Adrenal gland (tissue), 12 donors: ENCODE results near the gene PCDH9. TPM values are rescaled to one million over a fixed set of nuclear protein-coding genes. Genes with fewer than 3 reads are reported as not detected.
A peak's percentile ranks its signal among the peaks of the same experiment; 100 is the strongest.

Experiments
- DNase-seq, 7 donors: peaks; one replicate each; pipeline ENCODE4 v3.0.0-alpha.2; 2019 to 2020
- H3K27ac ChIP-seq, 5 donors: fragments of 200-600 bp; sonication (generic) in 4 of 5; 1 replicate in 3 of 5; 2 replicates in 2 of 5; pipeline versions ENCODE4 v1.5.1 to v1.8.0; 2016 to 2020; ENCODE audit warnings: mild to moderate bottlenecking in 1 of 5
- H3K27me3 ChIP-seq: fragments of 200-600 bp; 2 replicates; pipeline ENCODE4 v1.8.0; 2021
- H3K36me3 ChIP-seq, 2 donors: fragments of 200-600 bp; replicated peaks in 1 of 2; 1 replicate in 1 of 2; 2 replicates in 1 of 2; pipeline versions ENCODE4 v1.5.1 to v1.8.0; 2018 to 2022
- H3K4me1 ChIP-seq, 2 donors: fragments of 200-600 bp; replicated peaks in 1 of 2; 1 replicate in 1 of 2; 2 replicates in 1 of 2; pipeline versions ENCODE4 v1.5.1 to v1.8.0; 2018 to 2021
- H3K4me3 ChIP-seq, 4 donors: fragments of 200-600 bp; sonication (generic) in 3 of 4; one replicate each; pipeline ENCODE4 v1.5.1; 2016 to 2018
- H3K9me3 ChIP-seq, 3 donors: fragments of 200-600 bp; sonication (generic) in 1 of 3; replicated peaks in 1 of 3; 1 replicate in 2 of 3; 2 replicates in 1 of 3; pipeline versions ENCODE4 v1.5.1 to v1.8.0; 2016 to 2021
- CTCF ChIP-seq, 6 experiments: fragments of 450-650 bp in 4 of 6; fragments of 200-600 bp in 2 of 6; sonication (generic) in 1 of 6; IDR thresholded peaks; 1 replicate in 5 of 6; 2 replicates in 1 of 6; pipeline versions ENCODE4 v1.5.1 to v1.8.0; 2016 to 2021; ENCODE audit warnings: antibody characterized with exemption in 6 of 6, mild to moderate bottlenecking in 2 of 6, moderate library complexity in 1 of 6
- POLR2A ChIP-seq, 2 donors: fragments of 450-650 bp; IDR thresholded peaks; one replicate each; pipeline ENCODE4 v1.6.1; 2017; ENCODE audit warnings: antibody characterized with exemption in 2 of 2, mild to moderate bottlenecking in 2 of 2, moderate library complexity in 1 of 2
- WGBS, 4 donors: extraction: QIAGEN DNeasy Blood & Tissue Kit in 2 of 4; methylation state at CpG; one replicate each; pipeline versions ENCODE4 v1.1.5 to v1.1.7; 2013 to 2017; 5-methylcytosine and 5-hydroxymethylcytosine counted together
- intact Hi-C, 2 donors: fragments of 100-400 bp; cut with DNase I; formaldehyde crosslinking; loops; one replicate each; pipeline versions ENCODE4 v1.14.1 to v1.15.0; 2022 to 2023
- polyA plus RNA-seq, 3 donors: library from polyadenylated mRNA; stranded (reverse); fragments of 200-250 nt in 2 of 3; fragments of 350-450 nt in 1 of 3; fragmentation: Illumina TruSeq in 1 of 3; extraction: RNeasy Lipid Tissue Mini Kit (QIAGEN cat#74804) in 1 of 3; gene quantifications; one replicate each; pipeline ENCODE4 v1.2.3, GENCODE V29; 2013 to 2014
- total RNA-seq, 9 donors: library from RNA; depleted of rRNA in 4 of 9; stranded (reverse); fragments of >200 nt in 4 of 9; fragments of 120-200 nt in 1 of 9; fragmentation: NEBNext Ultra II Directional in 1 of 9; extraction: Animal tissue kit (Norgen Biotek cat#: 25700) in 1 of 9; gene quantifications; one replicate each; pipeline versions ENCODE4 v1.1.0 to v1.2.4, GENCODE V29; 2013 to 2023
- donor health status: healthy with polysubstance abuse.
- donor health status: Bipolar disorder and iron deficiency.
- donor health status: DM: yes; HTN: yes; CAD: no.
- donor health status: DM: no; HTN: no; CAD: no.
- donor health status: DM: no; HTN: no; CAD: no.
- donor health status: DM: yes; HTN: yes; CAD: no.

The PCDH9 gene
- total and polyA plus RNA-seq, 12 donors = 0.71 to 10.9 (median 3.6) TPM

- TF ChIP-seq POLR2A (IDR thresholded peaks at IDR 0.05) = no peak
- TF ChIP-seq CTCF (IDR thresholded peaks at IDR 0.05) = no peak
- H3K9me3 ChIP-seq = no peaks in the 10 kb centered on the region
- no peak overlapping the region for H3K27ac ChIP-seq
- H3K27me3 ChIP-seq = no peaks in the 10 kb centered on the region
- no peak overlapping the region for H3K4me3 ChIP-seq
- intact Hi-C loops = no loop called here
- H3K4me1 ChIP-seq = no peaks in the 10 kb centered on the region
- no peak for DNase-seq
- WGBS, 4 donors = 84 to 87% (median 86%) methylated on average over 5 of the region's 5 CpGs
- H3K36me3 ChIP-seq = no peaks in the 10 kb centered on the region
Observed at GRCh38 chr13:67001363-67001762, 228.8 kb downstream of the PCDH9 start.

GRCh38 chr13:66996503-66996902 lies 233.6 kb downstream of the PCDH9 start:
- 82 to 92% (median 88%) methylated on average over 1 of the region's 1 CpG for WGBS, 4 donors
- DNase-seq = no peak
- peaks cover 0 to 8% of the 10 kb centered on the region in 2 donors for H3K4me1 ChIP-seq
- H3K9me3 ChIP-seq = no peaks in the 10 kb centered on the region
- no peak overlapping the region for H3K27ac ChIP-seq
- H3K4me3 ChIP-seq = no peak overlapping the region
- intact Hi-C loops = no loop called here
- no peaks in the 10 kb centered on the region for H3K27me3 ChIP-seq
- no peaks in the 10 kb centered on the region for H3K36me3 ChIP-seq
- TF ChIP-seq CTCF (IDR thresholded peaks at IDR 0.05) (no peak), POLR2A (IDR thresholded peaks at IDR 0.05) (no peak)

- WGBS, 4 donors = 44 to 52% (median 48%) methylated on average over 5 of the region's 5 CpGs
- DNase-seq = no peak
- intact Hi-C loops = no loop called here
- H3K27me3 ChIP-seq = no peaks in the 10 kb centered on the region
- TF ChIP-seq CTCF (IDR thresholded peaks at IDR 0.05) = no peak
- no peak for TF ChIP-seq POLR2A (IDR thresholded peaks at IDR 0.05)
- H3K27ac ChIP-seq = no peak overlapping the region
- peak overlapping the region in 1 of 4 donors; percentile 43 for H3K4me3 ChIP-seq
- no peaks in the 10 kb centered on the region for H3K36me3 ChIP-seq
- peaks cover 0 to 8% of the 10 kb centered on the region in 2 donors for H3K4me1 ChIP-seq
- H3K9me3 ChIP-seq = no peaks in the 10 kb centered on the region
Observed at GRCh38 chr13:66995203-66995611, 234.9 kb downstream of the PCDH9 start.

GRCh38 chr13:66994517-66995202 lies 235.5 kb downstream of the PCDH9 start:
- Histone ChIP-seq H3K36me3 (no peaks in the 10 kb centered on the region), H3K4me3 (peak overlapping the region in 1 of 4 donors; percentile 43), H3K9me3 (no peaks in the 10 kb centered on the region), H3K27ac (no peak overlapping the region), H3K4me1 (peaks cover 0 to 8% of the 10 kb centered on the region in 2 donors), H3K27me3 (no peaks in the 10 kb centered on the region)
- DNase-seq = no peak
- TF ChIP-seq CTCF (IDR thresholded peaks at IDR 0.05) (no peak), POLR2A (IDR thresholded peaks at IDR 0.05) (no peak)
- WGBS, 4 donors = 34 to 40% (median 38%) methylated on average over 9 of the region's 9 CpGs
- intact Hi-C loops = no loop called here
